ENCODE measurements around the gene ARL8B.

DNA sequence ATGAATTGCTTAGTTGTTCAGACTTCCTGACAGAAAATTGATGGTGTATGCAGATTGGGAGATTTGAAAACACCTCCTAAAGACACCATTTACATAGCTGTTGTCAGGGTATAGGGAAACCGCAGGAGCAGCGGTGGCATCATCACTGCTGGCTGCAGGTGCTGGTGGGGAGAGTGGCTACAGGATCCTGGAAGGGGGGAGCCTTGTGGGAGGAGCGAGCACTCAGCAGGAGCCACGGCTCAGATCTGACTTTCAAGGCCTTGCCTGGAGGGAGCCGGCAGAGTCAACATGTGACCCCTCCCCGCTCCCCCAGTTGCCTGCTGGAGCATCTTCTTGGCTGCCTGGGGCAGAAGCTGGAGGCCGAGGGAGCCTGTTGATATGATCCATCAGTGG lies 91.5 kb downstream of the ARL8B start:
- TF ChIP-seq POLR2A (IDR thresholded peaks at IDR 0.05; ENCODE audit: low read depth, low read length) (no peak), TAF1 (IDR thresholded peaks at IDR 0.05; ENCODE audit: borderline replicate concordance, low read depth, low read length) (no peak)
